Ovary (tissue), 3 donors: ENCODE measurements around the gene PLXNA2.

Experiments
- POLR2A ChIP-seq: fragments of 450-650 bp; IDR thresholded peaks from one replicate; pipeline ENCODE4 v1.6.1; 2017; ENCODE audit warnings: antibody characterized with exemption, mild to moderate bottlenecking, moderate library complexity
- TF ChIP-seq, protein P1 (sequence below), 3 donors: fragments of 450-650 bp in 2 of 3; fragments of 200-600 bp in 1 of 3; IDR thresholded peaks; one replicate each; pipeline versions ENCODE4 v1.5.1 to v1.8.0; 2016 to 2022; ENCODE audit warnings: antibody characterized with exemption in 3 of 3, mild to moderate bottlenecking in 1 of 3
- donor health status: DM: no; HTN: no; CAD: no.

DNA sequence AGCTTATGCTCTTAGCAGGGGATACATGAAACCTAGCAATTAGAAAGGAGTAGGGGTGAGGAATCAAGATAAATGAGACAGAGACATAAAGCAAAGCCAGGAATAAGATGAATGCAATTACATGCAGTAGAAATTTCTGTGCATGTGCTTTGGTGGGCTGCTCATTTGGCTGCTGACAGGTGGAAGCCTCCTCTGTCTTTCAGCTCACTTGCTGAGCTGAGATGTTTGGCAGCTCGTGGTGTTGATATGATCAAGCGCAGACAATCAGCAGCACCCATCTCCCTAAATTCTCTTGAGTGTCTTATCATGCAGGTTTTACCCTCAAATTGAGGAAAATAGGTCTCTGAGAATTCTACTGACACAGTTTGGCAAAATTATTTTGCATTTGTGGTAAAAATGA lies 224.9 kb downstream of the PLXNA2 start:
- TF ChIP-seq POLR2A, result no peak
- TF ChIP-seq, protein P1, sequence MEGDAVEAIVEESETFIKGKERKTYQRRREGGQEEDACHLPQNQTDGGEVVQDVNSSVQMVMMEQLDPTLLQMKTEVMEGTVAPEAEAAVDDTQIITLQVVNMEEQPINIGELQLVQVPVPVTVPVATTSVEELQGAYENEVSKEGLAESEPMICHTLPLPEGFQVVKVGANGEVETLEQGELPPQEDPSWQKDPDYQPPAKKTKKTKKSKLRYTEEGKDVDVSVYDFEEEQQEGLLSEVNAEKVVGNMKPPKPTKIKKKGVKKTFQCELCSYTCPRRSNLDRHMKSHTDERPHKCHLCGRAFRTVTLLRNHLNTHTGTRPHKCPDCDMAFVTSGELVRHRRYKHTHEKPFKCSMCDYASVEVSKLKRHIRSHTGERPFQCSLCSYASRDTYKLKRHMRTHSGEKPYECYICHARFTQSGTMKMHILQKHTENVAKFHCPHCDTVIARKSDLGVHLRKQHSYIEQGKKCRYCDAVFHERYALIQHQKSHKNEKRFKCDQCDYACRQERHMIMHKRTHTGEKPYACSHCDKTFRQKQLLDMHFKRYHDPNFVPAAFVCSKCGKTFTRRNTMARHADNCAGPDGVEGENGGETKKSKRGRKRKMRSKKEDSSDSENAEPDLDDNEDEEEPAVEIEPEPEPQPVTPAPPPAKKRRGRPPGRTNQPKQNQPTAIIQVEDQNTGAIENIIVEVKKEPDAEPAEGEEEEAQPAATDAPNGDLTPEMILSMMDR (IDR thresholded peaks at IDR 0.05), result no peak
